ENCODE measurements around the gene KDR.

GRCh38 chr4:55132775-55133174 lies 7.4 kb upstream of the KDR start:
- TF ChIP-seq CTCF (IDR thresholded peaks at IDR 0.05): no peak
- TF ChIP-seq ZFX (IDR thresholded peaks at IDR 0.05; ENCODE audit: borderline replicate concordance): no peak

Data from 22Rv1 (cell line).